Activated T-cell treated with anti-CD3 and anti-CD28 coated beads, Interleukin-2, amount 50 U/mL, for 48 hours (primary cell): ENCODE measurements around the gene TBC1D22A.
A peak's percentile ranks its signal among the peaks of the same experiment; 100 is the strongest.

ENCODE experiments used
- DNase-seq, 2 experiments: peaks; one replicate each; pipeline ENCODE4 v3.0.0-alpha.2; 2020

The TBC1D22A gene

GRCh38 chr22:46936378-46936903 is 174.0 kb downstream of the TBC1D22A start:
- DNase-seq, result no peak

DNA sequence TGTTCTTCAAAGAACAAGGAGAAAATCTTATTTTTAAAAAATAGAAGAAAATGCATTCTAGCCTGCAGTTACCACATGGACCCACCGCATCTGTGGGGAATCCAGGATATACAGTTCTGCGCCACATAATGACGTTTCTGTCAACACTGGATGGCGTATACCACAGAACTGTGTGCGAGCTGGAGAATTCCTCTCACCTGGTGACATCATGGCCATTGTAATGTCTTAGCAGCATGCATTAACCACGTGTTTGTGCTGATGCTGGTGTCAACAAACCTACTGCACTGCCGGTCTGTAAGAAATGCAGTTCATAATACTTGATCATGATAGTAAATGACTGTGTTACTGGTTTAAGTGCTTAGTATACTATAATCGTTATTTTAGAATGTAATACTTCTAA is 174.7 kb downstream of the TBC1D22A start:
- no peak for DNase-seq

- no peak for DNase-seq
Observed at GRCh38 chr22:46937939-46938338, 175.5 kb downstream of the TBC1D22A start.

GRCh38 chr22:46941968-46942798 is 179.7 kb downstream of the TBC1D22A start:
- no peak for DNase-seq

- no peak for DNase-seq
Observed at GRCh38 chr22:46942799-46943785, 180.6 kb downstream of the TBC1D22A start.

GRCh38 chr22:46945481-46945880 is 183.0 kb downstream of the TBC1D22A start:
- DNase-seq, result no peak

DNA sequence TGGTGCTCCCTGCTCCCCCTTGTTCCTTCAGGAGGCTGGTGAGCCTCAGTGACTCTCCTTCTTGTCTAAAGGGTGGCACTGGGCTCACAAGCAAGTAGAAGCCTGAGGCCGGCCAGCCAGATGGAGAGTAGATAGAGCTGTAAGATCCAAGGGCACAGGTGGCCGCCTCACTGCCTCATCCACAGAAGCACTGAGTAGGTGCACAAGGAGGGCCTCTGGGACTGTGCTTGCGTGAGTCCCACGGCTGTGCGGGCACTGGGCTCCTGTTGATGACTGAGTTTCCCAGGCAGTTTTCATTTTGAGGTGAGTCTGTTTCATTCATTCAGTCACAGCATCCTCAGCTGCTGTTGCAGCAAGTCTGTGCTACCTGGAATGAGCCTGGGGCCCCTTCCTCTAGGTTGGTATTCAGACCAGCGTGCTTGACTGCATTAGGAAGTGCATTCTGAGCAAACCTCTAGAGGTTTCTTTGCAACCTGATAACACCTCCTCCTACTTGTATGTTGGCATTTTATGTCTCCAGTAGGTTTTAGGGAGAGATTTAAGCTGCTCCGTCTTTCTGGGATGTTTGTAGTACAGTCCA is 184.0 kb downstream of the TBC1D22A start:
- DNase-seq, result peak in 1 of 2 experiments; percentile 12

- DNase-seq, result peak in 1 of 2 experiments; percentile 5
Observed at GRCh38 chr22:46947516-46948257, 185.2 kb downstream of the TBC1D22A start.

- peak in 1 of 2 experiments; percentile 7 for DNase-seq
Observed at GRCh38 chr22:46948411-46949144, 186.1 kb downstream of the TBC1D22A start.

DNA sequence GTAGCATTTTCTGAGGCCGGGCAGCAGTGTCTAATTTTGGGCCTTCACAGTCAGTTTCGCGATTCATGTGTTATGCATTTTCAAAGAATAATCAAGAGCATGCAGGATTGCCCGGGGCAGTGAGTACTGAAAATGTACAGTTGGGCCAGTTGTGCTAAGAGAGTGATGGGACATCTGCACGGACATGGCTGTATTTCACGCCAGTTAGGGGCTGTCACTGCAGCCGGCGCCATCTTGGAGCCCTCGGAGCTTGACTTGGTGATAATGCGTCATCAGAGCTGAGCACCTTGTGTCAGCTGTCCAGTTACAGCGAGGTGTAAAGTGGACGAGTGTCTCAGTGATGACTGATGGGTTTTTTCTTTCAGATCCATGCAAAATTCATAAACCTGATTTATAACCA is 188.9 kb downstream of the TBC1D22A start:
- peak in 1 of 2 experiments; percentile 5 for DNase-seq

DNA sequence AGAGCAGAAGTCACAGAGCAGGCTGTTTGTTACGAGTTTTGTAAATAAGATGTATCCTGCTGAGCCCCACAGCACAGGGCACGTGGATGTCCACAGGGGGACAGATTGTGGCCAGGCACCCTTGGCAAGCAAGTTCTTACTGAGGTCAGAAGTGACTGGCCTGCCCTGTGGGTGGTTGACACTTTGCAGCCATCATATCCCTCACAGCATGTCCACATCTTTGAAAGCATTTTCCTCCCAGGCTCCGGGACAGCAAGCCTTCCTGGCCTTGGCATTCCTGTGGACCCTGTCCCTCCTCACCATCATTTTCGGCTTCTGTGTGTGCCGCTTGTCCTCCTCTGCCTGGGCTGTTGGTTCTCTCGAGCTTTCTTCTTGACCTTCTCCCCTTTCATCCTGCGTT is 189.5 kb downstream of the TBC1D22A start:
- peak in 1 of 2 experiments; percentile 1 for DNase-seq

DNA sequence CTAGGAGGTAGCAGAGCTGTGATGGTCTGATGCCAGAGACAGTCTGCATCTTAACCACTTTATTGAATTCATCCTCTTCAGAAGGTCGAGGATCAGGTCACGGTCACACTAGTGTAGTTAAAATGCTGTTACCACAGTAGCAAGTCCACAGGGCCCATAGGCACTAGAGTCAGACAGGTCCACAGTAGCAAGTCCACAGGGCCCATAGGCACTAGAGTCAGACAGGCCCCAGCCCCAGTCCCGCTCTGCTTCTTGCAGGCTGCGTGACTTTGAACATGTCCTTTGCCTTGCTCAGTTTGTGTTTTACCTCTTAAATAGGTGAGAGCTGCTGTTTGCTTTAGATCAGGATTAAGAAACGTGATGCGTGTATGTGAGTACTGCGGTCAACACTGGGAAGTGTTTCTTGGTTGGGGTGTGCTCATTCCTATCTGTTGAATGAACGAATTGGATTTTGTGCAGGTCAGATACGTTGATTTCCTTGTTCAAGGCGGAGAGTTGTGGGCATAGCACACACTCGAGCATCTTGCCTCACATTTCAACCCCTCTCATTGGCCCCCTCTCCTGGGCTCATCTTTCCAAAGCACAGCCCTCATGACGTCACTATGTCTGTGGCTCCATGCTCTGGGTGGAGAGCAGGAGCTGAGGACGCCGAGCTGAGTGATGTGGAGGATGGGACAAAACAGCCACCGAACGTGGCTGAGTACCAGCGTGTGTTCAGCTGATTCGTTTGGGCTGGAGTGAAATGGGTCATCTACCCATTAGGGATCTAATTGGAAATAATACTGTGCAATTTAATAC is 191.7 kb downstream of the TBC1D22A start:
- DNase-seq, result no peak

DNA sequence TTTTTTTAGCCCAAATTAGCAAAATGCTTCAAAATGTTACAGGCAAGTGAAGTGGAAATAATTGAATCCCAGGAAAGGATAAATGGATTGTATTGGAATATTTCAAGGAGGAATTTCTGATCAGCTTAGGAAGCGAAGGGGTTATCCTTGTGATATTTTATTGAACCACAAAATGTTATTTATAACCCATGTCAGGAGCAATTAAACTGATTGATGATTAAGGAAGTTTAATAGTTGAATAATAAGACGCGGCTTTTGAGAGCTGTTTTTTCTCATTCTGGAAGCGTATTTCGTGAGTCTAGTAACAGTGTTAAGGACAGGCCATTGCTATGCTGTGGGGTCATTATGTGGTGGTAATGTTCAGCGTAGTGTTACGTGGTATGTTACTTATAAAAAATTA is 192.3 kb downstream of the TBC1D22A start:
- no peak for DNase-seq

GRCh38 chr22:46956498-46957215 is 194.2 kb downstream of the TBC1D22A start:
- no peak for DNase-seq

DNA sequence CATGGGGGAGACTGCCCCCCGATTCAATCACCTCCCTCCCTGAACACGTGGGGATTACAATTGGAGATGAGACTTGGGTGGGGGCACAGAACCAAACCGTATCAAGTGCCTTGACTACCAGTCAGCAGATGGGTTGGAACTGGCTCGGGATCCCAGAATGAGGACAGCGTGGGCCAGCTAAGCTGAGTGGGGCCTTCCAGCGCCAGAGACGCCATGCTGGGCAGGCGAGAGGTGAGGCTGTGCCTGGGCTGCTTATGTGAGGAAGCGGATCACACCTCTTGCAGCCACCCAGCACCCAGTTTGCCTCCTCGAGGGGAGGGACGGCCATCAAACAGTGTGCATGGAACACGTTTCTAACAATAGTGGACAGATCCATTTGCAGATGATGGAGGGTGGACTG is 195.1 kb downstream of the TBC1D22A start:
- DNase-seq, result no peak

DNA sequence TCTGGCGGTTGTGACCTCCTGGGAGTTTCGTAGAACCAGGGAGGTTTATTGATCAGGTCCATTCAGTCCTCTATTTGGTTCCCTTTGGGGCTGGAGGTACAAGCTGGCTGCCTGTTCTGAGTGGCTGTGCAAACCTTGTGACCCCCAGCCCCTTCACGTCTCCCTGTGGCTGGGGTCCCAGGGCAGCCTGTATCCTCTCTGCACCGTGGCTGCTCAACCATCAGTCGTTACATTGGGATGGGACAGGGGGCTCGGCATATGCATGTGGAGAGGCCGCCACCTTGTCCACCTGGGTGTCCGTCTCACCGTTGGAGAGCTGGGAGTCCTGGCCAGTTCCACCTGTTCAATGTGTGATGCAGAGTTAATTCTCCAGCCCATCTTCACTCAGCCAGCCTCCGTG is 195.7 kb downstream of the TBC1D22A start:
- DNase-seq, result no peak

DNA sequence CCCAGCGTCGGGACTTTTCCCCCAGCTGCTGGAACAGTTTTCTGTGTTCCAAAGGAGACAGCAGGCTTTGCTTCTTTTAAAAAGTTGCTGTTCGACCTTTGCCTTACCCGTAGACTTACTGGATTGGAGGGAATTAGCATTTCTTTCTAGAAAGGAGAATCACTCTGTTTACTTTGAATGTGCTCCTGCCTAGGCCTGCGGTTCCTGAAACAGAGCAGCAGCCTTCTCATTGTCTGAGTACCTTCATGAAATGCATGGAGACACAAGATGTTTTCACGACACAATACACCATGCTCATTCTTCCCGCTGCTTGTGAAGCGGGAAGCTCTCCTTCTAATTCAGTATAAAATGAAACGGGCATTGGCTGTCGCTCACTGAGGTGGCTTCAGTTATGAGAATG is 196.2 kb downstream of the TBC1D22A start:
- DNase-seq, result no peak

GRCh38 chr22:46959369-46959768 is 196.9 kb downstream of the TBC1D22A start:
- no peak for DNase-seq

DNA sequence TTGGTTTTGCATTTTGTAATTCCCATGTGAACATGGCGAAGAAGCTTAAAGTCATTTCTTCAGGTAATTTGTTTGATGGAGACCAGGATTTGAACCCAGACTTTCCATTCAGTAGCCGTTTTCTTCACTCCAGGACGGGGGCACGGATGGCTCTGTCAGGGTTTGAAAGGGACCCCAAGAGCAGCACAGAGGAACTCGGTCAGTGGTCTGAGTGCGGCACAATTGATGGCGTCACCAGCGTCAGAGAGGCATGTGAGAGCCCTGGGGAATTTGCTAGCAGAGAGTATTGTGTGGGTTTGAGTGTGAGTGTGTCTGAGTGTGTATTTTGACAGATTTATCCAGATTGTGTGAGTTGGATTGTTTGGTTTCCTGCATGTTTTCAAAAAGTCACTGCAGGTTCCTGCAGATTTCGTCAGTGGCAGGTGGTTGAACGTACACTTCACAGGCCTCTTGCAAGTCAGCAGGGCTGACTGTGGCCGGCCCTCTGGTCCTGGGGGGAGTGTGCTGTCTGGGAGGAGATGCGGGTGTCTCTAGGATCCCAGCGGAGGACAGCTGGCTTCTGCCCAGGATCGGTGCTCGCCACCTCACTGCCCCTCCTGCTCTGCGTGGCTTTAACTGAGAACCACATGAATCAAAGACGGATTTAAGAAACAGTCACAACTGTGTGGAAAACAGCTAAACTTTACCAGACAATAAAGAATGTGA is 199.3 kb downstream of the TBC1D22A start:
- no peak for DNase-seq
